A673 (cell line): ENCODE data around the gene CLIC5.

ENCODE experiments used
- EZH2 ChIP-seq: fragments of 200-600 bp; sonication (generic); IDR thresholded peaks from 2 replicates; pipeline ENCODE4 v1.6.1; 2017; ENCODE audit warnings: borderline replicate concordance, low read depth, mild to moderate bottlenecking, mixed read lengths, antibody characterized with exemption, low read length; ENCODE audit not compliant: poor library complexity, severe bottlenecking
- TF ChIP-seq, protein P1 (sequence below): fragments of 300-800, 200-600 bp; sonication (generic); conservative IDR thresholded peaks from 2 replicates; pipeline ENCODE4 v1.5.1; 2017; ENCODE audit warnings: low read depth, mild to moderate bottlenecking, antibody characterized with exemption, low read length, moderate library complexity, mixed read lengths

DNA sequence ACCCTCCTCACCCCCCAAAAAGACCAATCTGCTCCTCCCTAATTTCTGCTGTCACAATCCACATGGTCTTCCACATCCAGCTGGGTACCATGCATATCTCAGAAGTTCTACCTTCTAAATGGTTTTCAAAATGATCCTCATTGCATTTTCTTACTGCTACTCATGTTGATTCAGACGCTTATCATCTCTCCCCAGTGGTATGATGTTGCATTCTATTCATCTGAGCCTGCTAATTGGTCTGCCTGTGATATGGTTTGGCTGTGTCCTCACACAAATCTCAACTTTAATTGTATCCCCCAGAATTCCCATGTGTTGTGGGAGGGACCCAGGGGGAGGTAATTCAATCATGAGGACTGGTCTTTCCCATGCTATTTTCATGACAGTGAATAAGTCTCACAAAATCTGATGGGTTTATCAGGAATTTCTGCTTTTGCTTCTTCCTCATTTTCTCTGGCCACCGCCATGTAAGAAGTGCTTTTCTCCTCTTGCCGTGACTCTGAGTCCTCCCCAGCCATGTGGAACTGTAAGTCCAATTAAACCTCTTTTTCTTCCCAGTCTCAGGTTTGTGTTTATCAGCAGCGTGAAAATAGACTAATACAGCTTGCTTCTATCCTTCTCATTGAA, 41.4 kb upstream of the CLIC5 start:
- TF ChIP-seq, protein P1, sequence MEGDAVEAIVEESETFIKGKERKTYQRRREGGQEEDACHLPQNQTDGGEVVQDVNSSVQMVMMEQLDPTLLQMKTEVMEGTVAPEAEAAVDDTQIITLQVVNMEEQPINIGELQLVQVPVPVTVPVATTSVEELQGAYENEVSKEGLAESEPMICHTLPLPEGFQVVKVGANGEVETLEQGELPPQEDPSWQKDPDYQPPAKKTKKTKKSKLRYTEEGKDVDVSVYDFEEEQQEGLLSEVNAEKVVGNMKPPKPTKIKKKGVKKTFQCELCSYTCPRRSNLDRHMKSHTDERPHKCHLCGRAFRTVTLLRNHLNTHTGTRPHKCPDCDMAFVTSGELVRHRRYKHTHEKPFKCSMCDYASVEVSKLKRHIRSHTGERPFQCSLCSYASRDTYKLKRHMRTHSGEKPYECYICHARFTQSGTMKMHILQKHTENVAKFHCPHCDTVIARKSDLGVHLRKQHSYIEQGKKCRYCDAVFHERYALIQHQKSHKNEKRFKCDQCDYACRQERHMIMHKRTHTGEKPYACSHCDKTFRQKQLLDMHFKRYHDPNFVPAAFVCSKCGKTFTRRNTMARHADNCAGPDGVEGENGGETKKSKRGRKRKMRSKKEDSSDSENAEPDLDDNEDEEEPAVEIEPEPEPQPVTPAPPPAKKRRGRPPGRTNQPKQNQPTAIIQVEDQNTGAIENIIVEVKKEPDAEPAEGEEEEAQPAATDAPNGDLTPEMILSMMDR: no peak
- no peak for TF ChIP-seq EZH2
